DMS114 treated with DMSO at 0.1 percent for 48 hours (cell line): Measurements from ENCODE around the gene TMEM204.

Source experiments
- DNase-seq: peaks from one replicate; lab custom pipeline; 2025; ENCODE audit not compliant: unreplicated experiment; lab: John Stamatoyannopoulos, UW

Gene TMEM204

DNA sequence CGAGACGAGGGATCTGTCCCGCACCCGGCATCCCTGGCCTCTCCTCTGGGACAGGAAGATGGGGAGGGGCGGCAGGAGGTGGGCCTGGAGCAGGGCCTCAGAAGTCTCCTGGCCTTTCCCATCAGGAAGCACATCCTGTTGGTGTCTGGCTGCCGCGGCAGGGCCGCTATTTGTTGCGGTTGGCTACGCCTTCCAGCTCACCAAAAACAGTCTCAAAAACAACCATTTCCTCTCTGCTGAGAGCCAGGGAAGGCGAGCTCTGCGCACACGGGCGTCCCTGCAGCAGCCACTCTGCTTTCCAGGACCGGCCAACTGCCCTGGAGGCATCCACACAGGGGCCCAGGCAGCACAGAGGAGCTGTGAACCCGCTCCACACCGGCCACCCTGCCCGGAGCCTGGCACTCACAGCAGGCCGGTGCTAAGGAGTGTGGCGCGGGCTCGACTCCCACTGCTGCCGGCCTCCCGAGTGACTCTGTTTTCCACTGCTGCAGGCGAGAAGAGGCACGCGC is at the start of gene TMEM204:
TMEM204 (plus strand) TSS at position 224 of the 509 bp plus-strand sequence. CDS start 610 bp downstream, outside the sequence.
- DNase-seq = no peak

DNA sequence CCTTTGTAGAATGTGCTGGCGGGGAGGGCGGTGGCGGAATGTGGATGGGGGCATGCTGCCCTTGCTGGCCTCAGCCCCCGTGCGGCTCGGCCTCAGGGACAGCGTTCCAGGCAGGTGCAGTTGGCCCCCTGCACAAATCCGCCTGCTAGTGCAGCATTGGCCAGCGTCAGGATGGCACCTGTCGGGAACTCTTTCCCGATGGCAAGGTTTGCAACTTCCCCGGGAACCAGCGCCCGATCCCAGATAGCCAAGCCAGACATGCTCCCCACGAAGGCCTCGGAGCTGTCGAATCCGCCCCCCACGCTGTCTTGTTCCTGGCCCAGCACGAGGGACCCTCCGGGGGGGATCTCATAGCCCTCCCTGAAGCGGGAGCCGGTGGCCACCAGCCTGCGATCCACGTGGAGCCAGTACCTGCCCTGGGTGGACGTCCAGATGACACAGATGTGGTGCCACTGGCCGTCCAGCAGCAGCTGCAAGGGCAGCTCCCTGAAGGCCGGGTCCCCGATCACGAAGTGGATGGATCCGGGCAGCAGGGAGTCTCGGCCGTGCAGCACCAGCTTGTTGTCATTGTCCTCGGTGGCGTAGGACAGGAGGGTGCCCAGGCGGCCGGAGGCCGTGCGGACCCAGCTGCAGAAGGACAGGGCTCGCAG is 47.5 kb upstream of the TMEM204 start:
- no peak for DNase-seq

DNA sequence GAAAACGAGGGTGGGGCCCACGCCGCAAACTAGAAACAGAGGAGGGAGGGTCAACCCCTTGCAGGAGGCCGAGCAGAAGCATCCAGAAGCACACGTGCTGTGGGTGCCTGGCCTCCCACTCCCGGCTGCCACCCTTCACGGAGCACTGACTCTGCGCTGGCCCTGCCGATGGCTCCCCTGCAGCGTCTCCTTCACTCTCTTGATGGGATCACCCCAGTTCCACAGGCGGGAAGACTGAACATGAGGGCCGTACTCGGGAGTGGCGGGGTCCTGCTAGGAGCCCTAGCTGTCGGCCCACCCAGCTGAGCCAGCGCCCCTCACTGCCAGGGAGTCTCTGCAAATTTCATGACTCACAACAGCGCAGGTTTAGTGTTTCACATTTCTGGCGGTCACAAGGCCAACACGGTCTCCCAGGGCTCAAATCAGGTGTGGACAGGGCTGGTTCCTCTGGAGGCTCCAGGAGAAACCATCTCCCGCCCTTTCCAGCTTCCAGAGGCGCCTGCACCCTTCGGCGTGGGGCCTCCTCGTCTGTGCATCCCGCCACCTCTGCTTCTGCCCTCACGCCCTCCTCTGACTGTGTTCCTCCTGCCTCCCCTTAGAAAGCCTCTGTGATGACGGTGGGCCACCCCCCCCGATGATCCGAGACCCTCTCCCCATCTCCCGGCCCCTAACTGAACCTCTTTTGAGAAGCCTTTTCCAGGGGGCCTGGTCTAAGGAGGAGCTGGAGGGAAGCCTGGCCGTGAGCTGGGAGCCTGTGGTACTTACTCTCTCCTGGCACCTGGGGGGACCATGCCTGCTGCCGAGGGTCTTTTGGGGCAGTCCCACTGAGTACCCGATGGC is 46.7 kb upstream of the TMEM204 start:
- no peak for DNase-seq

DNA sequence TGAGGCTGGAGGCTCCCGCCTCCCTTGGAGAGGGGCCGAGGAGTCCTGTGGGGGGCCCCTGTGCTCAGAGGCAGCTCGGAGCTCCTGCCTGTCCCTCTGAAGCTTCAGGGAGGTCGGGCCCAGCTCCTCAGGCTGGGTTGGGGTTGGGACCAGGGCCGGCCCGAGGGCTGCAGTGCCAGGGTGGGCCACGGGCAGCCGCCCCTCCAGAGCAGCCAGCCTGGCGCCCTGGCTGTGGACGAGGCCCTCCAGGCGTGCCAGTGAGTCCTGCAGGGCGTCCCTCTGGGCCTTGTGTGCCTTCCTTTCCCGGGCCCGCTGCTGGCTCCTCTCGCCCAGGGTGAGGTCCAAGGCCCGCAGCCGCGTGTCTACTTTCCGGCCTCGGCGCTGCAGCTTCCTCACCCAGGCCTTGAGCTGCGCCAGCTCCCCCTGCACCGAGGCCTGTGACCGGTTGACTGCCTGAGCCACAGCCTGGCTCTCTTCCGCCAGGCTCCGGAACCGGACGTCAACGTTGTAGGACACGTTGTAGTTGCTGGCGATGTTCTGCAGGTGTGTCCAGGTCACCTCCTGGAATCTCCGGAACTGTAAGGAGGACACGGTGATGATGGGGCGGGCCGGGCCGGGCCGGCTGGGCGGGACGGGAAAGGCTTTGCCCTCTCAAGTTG is 45.9 kb upstream of the TMEM204 start:
- no peak for DNase-seq

DNA sequence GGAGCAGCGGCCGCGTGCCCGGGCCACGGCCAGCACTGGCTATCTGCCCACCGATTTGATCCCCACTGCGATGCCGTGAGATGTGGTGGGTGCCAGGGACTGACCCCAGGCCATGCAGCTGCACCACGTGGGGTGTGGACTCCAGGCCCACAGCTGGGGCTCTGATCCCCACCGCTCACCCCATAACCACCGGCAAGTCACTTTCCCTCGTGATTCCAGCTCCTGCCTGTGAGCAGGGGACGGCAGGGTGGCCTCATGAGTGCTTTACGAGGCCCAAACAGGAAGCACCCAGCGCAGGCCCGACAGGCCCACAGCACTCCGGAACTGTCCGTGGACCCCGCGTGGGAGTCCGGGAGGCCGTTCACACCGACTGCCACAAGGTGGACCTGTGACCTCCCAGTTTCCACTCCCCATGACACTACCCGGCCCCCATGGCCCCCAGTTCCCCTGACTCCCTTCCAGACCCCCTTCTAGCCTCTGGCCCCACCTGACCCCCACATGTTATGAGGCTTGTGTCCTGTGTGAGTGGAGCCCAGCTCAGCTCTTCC is 45.3 kb upstream of the TMEM204 start:
- DNase-seq = no peak

DNA sequence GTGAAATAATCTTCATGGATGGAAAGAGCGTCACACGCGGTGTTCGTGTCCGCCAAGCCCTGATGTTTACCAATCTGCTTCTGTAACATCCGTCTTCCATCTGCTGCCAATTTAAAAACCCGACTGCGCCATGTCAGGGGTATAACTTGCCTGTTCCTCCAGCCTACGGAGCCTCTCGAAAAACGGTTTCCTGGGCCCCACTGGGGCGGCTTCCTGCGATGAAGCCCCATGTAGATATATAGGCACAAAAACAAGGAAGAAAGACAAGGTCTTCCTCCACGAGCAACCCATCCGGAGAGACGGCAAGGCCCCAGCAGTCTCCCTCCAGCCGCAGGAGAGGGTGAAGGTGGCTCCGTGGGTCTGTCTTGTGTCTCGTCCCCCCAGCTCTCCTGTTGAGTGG is 44.8 kb upstream of the TMEM204 start, which contains the start of gene PTX4:
PTX4 (minus strand) TSS at position 326 of the 400 bp plus-strand sequence; CDS start at position 291, 35 bp downstream.
- no peak for DNase-seq

DNA sequence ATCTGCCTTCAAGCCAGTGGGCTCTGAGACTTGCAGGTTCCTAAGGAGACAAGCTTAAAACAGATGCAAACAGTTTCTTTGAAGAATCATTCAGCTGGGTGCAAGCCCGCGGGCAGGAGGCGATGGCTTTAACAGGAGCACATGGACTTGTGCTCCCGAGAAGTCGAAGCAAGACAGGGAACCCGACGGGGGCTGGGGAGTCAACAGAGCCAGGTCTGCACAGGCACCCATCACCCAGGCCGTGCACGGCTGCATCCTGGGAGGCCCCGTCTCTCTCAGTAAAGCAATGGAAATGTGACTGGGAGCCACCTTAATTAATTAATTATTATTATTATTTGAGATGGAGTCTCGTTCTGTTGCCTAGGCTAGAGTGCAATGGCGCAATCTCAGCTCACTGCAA is 44.4 kb upstream of the TMEM204 start:
- no peak for DNase-seq

DNA sequence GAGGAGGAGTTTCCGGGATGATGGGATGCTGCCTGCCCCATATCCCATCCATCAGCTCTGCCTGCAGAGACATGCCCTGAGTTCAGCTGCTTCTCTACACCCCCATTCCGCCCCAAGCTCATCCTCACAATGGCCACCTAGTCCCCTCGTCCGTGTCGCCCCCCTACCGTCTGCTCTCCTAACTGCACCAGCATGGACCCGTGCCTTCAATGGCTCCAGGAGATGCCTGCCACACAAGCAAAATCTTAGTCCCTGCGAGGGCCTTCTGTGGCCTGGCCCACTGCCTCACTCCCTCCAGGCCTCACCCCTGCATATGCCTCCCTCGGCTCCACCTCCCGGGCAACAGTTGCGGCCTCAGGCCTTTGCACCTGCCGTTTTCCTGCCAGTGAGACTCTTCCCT is 42.1 kb upstream of the TMEM204 start:
- DNase-seq = no peak

DNA sequence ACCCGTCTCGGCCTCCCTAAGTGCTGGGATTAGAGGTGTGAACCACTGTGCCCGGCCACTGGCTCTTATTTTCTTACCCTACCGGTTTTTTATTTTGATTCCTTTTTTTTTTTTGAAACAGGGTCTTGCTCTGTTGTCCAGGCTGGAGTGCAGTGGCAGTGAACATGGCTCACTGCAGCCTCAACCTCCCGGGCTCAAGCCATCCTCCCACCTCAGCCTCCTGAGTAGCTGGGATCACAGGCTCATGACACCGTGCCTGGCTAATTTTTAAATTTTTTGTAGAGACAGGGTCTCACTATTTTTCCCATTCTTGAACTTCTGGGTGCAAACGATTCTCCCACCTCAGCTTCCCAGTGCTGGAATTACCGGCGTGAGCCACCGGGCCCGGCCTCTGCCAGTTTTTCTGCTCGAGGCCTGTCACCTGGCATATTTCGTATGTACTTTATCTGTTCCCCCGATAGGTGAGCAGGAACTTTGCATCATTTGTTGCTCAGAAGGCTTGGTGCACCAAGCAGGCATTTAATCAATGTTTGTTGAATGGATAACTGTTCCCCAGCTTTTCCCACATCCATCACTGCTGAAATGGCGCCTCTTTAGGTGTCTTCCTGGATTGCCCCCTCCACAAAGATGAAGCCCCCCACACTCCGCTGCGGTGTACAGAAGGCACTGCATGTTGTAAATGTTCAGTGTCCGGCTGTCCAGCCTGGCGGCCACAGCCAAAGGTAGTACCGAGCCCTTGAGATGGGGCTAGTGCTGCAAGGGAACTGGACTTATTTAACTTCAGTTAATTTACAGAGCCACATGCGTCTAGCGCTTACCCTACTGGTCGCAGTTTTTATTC is 41.2 kb upstream of the TMEM204 start:
- DNase-seq = no peak

DNA sequence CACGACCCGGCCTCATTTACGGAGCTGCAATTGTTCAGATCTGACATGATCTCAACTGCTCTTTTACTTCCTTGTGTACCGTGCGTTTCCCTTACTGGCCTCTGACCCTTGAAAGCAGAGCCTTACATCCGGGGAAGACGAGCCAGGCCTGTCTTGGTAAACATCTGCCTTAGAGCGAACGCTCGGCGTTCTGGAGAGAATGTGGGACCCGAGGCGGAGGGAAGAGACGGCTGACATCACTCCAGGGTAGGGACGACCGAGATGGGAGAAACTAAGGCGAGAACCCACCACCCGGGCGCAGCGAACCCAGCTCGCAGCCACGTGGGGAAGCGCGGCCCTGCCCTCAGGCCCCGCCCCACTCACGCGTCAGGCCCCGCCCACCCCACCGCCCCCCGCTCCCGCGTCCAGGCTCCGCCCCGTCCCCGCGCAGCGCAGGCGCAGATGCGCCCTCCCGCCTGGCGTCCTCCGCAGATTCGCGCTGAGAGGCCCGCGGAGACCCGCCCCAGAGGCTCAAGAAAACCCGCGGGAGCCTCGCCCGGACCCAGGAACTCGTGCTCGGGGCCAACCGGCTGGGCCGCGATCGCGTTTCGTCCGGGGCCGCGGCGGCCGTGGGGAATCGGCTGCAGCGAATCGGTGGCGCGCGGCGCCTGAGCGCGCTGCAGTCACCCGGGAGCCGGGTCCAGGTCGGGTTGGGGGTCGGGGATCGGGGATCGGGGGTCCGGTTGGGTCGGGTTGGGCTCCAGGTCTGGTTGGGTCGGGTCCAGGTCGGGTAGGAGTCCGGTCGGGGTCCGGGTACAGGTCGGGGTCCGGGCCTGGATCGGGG is 40.3 kb upstream of the TMEM204 start, which contains the start of gene TELO2:
TELO2 (plus strand) TSS at position 438 of the 823 bp plus-strand sequence. CDS start 922 bp downstream, outside the sequence.
- peak; percentile 59 for DNase-seq

DNA sequence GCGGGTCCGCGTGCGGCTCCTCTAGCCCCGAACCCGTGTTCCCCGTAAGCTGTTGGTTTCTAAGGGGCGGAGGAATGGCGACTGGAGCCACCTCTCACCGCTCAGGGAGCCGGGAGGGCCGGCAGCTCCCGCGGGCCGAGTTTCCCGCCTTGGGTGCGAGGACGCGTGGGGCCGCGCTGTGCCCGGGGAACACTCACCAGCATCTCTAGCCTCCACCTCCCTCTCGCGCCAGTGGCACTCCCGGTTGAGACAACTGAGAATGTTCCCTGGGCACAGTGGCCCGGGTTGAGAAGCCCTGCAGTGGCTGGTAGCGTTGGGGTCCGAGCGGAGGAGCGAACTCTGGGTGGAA is 39.7 kb upstream of the TMEM204 start:
- DNase-seq = no peak

DNA sequence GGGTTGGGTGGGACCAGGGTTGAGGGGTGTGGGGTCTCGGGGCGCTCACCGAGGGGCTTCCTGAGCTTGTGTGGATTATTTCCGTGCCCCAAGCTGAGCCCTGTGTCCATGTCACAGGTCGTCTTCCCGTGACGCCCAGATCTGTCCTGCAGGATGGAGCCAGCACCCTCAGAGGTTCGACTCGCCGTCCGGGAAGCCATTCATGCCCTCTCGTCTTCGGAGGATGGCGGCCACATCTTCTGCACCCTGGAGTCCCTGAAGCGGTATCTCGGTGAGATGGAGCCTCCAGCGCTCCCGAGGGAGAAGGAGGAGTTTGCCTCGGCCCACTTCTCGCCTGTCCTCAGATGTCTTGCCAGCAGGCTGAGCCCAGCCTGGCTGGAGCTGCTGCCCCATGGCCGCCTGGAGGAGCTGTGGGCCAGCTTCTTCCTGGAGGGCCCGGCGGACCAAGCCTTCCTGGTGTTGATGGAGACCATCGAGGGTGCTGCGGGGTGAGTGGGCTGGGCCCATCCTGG is 39.3 kb upstream of the TMEM204 start:
- no peak for DNase-seq

DNA sequence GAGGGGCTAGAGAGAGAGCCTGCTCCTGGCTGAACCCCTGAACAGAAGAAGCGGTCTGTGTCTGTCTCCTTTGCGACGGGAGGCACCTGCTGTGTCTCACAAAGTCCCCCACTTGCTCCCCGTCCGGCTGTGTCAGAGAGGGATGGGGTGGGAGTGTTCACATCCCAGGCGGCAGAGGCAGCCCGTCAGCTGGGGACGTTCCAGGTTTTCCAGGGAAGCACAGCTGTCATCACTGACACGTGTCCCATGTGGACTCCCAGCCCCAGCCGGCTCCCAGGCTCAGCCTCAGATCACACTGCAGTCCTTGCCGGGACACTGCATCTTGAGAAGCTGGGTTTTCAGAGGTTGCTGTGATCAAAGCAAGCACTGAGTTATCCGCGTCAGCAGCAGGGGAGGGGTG is 38.8 kb upstream of the TMEM204 start:
- DNase-seq = no peak

DNA sequence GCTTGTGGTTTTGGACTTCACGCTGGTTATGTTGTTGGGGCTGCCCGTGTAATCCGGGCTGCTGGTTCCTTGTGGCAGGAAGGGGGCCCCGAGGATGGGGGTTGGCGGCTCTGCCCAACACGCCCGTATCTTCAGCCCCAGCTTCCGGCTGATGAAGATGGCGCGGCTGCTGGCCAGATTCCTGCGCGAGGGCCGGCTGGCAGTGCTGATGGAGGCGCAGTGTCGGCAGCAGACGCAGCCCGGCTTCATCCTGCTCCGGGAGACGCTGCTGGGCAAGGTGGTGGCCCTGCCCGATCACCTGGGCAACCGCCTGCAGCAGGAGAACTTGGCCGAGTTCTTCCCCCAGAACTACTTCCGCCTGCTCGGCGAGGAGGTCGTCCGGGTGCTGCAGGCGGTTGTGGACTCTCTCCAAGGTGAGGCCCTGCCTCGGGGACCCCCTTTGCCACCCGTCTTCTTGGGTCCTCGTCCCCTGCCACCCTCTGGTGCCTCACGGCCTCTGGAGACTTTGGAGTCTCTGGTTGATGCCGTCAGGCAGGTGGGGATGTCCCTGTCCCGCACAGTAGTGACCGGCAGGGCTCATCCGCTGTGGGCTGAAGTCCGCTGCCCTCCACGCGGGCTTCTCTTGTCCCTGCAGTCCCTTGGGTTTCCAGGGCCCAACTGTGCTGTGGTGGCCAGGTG is 38.1 kb upstream of the TMEM204 start:
- no peak for DNase-seq

DNA sequence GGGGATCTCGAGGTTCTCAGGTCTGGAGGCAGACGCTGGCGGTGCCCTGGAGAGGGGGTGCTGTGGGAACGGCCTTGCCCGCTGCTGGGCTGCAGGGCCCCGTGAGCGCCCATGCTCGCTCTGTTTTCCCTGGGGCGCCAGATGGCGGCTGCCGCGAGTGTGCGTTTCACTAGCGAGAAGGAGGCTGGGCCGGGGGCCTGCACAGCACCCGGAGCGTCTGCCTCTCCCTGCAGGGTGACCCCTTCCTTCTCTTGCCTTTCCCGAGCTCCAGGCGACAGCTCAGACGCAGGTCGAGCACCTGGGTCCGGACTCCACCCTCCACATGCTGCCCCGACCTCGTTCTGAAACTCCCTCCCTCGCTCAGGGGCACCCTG is 37.6 kb upstream of the TMEM204 start:
- DNase-seq = no peak

DNA sequence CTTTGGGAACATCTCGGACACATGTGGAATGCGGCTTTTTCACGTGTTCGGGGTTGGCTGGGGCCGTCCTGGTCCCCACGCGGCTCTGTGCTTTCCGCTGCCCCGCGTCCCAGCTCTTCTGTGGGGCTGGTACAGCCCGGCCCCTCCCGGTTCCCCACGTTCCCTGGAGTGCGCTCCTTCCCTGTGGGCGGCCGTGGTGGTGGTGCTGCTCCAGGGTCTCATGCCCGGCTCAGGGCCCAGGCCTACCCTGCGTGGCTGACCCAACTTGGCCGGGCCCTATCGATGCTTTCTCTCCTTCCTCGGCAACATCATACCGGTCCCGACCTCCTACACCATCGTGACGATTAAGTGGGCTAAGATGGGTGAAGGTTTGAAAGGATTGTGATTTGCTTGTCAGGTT is 37.0 kb upstream of the TMEM204 start:
- no peak for DNase-seq

DNA sequence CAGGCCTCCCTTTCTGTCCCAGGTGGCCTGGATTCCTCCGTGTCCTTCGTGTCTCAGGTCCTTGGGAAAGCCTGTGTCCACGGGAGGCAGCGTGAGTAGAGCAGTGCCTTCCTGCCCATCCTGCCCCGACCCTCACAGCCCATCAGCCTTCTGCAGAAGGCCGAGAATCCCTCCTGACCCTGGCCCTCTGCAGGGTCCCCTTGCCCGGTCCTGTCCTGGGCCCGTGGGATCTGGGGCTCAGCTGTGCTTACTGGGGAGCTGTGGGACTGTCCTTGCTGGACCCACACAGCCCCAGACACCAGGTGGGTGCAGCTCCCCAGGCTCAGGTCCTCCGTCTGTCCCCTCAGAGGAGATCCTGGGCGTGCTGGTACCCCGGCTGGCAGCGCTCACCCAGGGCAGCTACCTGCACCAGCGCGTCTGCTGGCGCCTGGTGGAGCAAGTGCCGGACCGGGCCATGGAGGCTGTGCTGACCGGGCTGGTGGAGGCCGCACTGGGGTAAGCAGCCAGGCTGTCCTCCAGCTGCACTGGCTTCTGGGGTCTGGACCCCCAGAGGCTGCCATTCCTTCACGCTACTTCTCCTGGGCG is 36.4 kb upstream of the TMEM204 start:
- no peak for DNase-seq

DNA sequence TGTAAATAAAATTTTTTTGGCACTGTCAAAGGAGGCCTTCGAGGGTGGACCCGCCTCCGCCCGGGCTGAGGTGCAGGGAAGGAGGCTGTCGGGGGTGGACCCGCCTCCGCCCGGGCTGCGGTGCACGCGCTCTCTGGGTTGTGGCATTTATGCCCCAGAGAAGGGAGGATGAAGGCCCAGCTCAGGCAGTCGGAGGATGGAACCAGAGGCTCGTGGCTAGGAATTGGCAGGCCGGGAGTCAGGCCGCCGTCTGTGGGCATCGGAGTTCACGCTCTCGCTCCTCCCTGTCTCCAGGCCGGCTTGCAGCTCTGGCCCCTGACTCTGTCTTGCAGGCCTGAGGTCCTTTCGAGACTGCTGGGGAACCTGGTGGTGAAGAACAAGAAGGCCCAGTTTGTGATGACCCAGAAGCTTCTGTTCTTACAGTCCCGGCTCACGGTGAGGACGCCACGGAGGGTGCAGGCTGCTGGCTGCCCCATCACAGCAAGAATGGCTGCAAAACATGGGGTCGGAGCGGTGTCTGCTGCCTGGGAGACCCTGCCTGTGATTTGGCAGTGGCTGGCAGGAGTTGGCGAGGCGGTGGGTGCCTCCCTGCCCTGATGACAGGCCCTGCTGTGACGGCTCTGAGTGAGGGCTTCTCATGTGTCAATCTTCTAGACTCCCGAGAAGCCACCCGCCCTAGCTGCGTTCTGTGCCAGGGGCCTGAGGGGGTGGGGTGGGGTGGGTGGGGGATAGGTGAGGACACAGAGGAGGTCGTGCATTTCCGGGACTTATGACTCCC is 34.4 kb upstream of the TMEM204 start:
- no peak for DNase-seq
